Smooth muscle cell of bladder (primary cell): Measurements from ENCODE around the gene AMH. TPM values are rescaled to one million over a fixed set of nuclear protein-coding genes. Genes with fewer than 3 reads are reported as not detected.

ENCODE experiments used
- total RNA-seq: library from RNA; depleted of rRNA; stranded (reverse); fragments of >200 nt; gene quantifications from 2 replicates; pipeline ENCODE4 v1.2.3, GENCODE V29; 2014

The AMH gene
- total RNA-seq, result 0.28 and 0.46 TPM in 2 replicates

DNA sequence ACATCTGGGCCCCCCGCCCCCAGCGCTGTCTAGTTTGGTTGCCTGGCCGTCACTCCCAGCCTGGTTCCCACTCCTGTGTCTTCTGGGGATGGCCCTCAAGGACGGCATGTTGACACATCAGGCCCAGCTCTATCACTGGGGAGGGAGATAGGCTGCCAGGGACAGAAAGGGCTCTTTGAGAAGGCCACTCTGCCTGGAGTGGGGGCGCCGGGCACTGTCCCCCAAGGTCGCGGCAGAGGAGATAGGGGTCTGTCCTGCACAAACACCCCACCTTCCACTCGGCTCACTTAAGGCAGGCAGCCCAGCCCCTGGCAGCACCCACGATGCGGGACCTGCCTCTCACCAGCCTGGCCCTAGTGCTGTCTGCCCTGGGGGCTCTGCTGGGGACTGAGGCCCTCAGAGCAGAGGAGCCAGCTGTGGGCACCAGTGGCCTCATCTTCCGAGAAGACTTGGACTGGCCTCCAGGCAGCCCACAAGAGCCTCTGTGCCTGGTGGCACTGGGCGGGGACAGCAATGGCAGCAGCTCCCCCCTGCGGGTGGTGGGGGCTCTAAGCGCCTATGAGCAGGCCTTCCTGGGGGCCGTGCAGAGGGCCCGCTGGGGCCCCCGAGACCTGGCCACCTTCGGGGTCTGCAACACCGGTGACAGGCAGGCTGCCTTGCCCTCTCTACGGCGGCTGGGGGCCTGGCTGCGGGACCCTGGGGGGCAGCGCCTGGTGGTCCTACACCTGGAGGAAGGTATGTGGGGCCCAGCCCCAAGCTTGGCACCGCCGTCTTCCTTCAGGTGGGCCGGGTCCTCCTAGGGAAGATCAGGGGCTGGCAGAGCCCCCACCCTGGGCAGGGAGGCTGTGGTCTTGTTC, at the start of gene AMH:
Gene AMH (plus strand): TSS at position 314 of the 857 bp plus-strand sequence. CDS start 10 bp downstream, at position 324.

DNA sequence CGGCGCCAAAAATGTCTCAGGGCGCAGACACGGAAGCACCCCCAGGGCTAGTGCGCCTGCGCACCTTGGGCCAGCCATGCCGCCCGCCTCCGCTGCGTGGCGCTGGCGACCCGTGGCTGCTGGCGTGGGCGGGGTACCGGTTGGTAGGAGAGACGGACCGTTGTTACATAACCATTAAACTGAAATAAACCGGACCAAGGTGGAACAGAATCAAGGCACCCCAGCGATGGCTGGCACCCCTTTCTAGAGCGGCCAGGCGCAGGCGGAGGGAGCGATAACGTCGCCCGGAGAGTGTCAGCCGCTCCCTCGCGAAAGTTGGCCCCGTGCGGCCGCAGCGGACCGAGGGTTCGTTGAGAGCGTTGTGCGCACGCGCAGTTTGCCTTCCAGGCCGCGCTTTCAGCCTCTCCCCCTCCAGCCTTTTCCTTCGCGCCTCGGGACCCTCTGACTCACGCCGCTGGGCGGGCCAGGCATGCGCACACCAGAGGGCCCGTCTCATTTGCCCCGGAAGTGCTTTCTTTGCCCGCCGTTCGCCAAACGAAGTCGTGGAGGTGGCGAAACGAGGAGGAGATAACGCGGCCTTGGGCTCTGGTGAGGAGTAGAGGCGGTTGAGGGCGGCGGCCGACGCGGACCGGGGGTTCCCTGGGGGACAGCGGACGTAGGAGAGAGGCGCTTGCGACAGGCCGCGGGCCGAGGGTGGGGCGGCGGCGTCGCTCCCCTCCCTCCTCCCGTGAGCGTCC, 12.6 kb upstream of the AMH start, which contains the start of the genes PLEKHJ1 and SF3A2:
Gene PLEKHJ1 (minus strand): TSS at position 16 of the 737 bp plus-strand sequence. CDS start 81 bp downstream, outside the sequence.
Gene SF3A2 (plus strand): TSS at position 511 of the 737 bp plus-strand sequence. CDS start 6,595 bp downstream, outside the sequence.

GRCh38 chr19:2255982-2256685, 7.0 kb downstream of the AMH start, which contains the start of gene JSRP1:
Gene JSRP1, minus strand, starts transcription at chr19:2256417. Its CDS starts 1,103 bp downstream, at chr19:2255314.

GRCh38 chr19:2282062-2282861, 33.1 kb downstream of the AMH start, which contains the start of gene PEAK3:
Gene PEAK3, minus strand, starts transcription at chr19:2282175. Its CDS starts 1,244 bp downstream, at chr19:2280931.

Other genes with a start within 250 kb of the AMH start
- 36.4 and 47.9 TPM in 2 replicates for gene BTBD2, start 233.6 kb upstream of the AMH start, total RNA-seq
- 75.9 and 141 TPM in 2 replicates for gene MKNK2, start 198.1 kb upstream of the AMH start, total RNA-seq
- gene MOB3A, start 153.0 kb upstream of the AMH start, total RNA-seq, result 11.2 and 14.3 TPM in 2 replicates
- 1.0 and 1.6 TPM in 2 replicates for gene IZUMO4, start 152.4 kb upstream of the AMH start, total RNA-seq
- gene AP3D1, start 97.8 kb upstream of the AMH start, total RNA-seq, result 70.8 and 93.7 TPM in 2 replicates
- gene DOT1L, start 85.4 kb upstream of the AMH start, total RNA-seq, result 2.7 and 3.0 TPM in 2 replicates
- 37.3 and 41.0 TPM in 2 replicates for gene PLEKHJ1, start 13.0 kb upstream of the AMH start, total RNA-seq
- 21.3 and 23.7 TPM in 2 replicates for gene SF3A2, start 12.5 kb upstream of the AMH start, total RNA-seq
- 0.37 TPM in 1 of 2 replicates, not detected in the other for gene JSRP1, start 7.1 kb downstream of the AMH start, total RNA-seq
- not detected in 2 replicates for gene PEAK3, start 32.9 kb downstream of the AMH start, total RNA-seq
- under 0.01 TPM in 1 of 2 replicates, not detected in the other for gene LINGO3, start 58.8 kb downstream of the AMH start, total RNA-seq
- 98.0 and 104 TPM in 2 replicates for gene LSM7, start 79.3 kb downstream of the AMH start, total RNA-seq
- 25.0 and 38.2 TPM in 2 replicates for gene SPPL2B, start 79.4 kb downstream of the AMH start, total RNA-seq
- gene TMPRSS9, start 110.9 kb downstream of the AMH start, total RNA-seq, result not detected in 2 replicates
- 31.7 and 38.4 TPM in 2 replicates for gene TIMM13, start 178.3 kb downstream of the AMH start, total RNA-seq
- 38.4 and 46.4 TPM in 2 replicates for gene LMNB2, start 207.6 kb downstream of the AMH start, total RNA-seq
- 20.1 and 24.9 TPM in 2 replicates for gene GADD45B, start 226.8 kb downstream of the AMH start, total RNA-seq